HG03095 (cell line): ENCODE data around the gene LDHB.
"Not testable (repeated sequence)": the region's sequence is repeated elsewhere in the genome, so short reads cannot be mapped to it uniquely, and the experiment has no call there.

ENCODE experiments used
- ATAC-seq: cut with Tn5 transposase; IDR thresholded peaks from one replicate; pipeline ENCODE4 v1.9.1; 2021; ENCODE audit warnings: moderate library complexity; ENCODE audit not compliant: unreplicated experiment

Gene LDHB

GRCh38 chr12:21662122-21662792 is 4.6 kb upstream of the LDHB start:
- ATAC-seq = no peak

DNA sequence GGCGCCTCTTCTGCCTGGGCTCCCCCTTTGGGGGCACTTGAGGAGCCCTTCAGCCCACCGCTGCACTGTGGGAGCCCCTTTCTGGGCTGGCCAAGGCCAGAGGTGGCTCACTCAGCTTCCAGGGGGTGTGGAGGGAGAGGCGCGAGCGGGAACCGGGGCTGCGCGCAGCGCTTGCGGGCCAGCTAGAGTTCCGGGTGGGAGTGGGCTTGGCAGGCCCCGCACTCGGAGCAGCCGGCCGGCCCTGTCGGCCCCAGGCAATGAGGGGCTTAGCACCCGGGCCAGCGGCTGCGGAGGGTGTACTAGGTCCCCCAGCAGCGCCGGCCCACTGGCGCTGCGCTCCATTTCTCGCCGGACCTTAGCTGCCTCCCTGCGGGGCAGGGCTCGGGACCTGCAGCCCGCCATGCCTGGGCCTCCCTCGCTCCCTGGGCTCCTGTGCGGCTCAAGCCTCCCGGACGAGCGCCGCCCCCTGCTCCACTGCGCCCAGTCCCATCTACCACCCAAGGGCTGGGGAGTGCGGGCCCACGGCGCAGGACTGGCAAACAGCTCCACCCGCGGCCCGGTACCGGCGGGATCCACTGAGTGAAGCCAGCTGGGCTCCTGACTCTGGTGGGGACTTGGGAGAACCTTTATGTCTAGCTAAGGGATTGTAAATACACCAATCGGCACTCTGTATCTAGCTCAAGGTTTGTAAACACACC is 3.9 kb upstream of the LDHB start:
- ATAC-seq = not testable (repeated sequence)

GRCh38 chr12:21659383-21659782 is 1.7 kb upstream of the LDHB start:
- ATAC-seq = no peak

- ATAC-seq = peak; percentile 34
Observed at GRCh38 chr12:21656905-21657325, 727 bp downstream of the LDHB start.

DNA sequence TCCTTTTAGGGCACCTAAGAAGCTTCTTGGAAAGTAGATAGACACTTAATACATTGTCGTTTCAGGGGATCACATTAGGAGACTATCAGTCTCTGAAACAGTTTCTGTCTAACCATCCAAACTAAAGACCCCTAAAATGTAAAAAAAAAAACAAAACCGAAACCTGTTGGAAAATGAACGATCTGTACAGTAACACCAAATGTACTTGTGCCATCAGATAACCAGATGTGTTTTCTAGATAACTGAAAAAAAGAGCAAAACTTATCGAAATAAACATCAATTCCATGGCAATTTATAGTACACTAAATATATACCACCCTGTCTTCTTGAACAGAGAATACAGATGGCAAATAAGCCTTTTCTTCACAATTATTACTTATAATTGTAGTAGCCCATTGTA is 2.1 kb downstream of the LDHB start:
- ATAC-seq = no peak

DNA sequence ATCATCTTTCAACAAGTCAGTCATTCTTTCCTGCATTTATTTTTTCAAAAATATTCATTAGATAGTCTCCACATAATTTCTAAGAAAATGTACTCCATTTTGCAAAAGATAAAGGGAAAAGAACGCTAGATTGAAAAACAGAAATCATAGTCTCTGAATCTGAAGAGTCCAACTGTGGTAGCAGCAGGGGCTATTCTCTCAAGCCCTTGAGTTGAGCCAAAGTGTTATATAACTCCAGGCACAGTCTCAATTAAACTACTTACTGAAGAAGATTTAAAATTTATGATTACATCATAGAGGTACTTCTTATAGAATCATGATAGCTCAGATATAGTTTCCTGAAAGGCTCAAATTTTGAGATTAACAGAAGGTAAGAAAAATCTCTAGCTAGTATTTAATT is 5.8 kb downstream of the LDHB start:
- no peak for ATAC-seq

- no peak for ATAC-seq
Observed at GRCh38 chr12:21650997-21651396, 6.6 kb downstream of the LDHB start.

- ATAC-seq = no peak
Observed at GRCh38 chr12:21649034-21649433, 8.6 kb downstream of the LDHB start.

DNA sequence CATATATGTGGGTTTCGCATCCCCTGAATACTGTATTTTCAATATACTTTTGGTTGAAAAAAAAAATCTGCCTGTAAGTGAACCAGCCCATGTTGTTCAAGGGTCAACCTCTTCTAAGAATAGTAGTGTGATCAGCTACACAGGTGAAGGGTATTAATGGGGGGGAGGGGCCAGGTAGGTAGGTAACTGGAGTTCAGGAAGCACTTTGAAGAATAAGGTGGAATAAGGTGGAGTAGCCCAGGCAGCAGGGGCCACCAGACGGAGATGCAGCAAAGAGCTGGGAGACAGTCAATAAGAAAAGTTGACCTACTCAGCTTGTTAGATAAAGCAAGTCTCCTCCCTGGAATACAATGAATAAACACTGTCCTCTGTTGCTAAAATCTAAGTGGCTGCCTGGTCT is 9.3 kb downstream of the LDHB start:
- no peak for ATAC-seq

DNA sequence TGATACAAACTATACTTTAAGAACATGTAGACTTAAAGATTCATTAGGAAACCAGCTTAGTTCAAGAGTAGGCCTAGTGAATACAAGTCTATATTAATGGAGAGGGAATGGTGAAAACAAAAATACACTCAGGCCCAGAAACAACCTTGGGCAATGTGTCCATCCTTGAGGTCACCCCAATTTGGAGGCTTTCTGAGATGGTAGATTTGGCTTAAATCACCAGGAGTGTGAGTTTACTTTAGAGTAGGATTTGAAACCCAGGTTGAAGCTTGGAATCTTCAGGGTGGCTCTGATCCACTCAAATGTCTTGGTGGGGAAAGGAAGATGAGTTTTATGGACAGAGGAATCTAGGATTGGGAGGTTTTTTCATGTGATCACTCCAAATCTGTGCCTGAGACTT is 10.5 kb downstream of the LDHB start:
- ATAC-seq = no peak

DNA sequence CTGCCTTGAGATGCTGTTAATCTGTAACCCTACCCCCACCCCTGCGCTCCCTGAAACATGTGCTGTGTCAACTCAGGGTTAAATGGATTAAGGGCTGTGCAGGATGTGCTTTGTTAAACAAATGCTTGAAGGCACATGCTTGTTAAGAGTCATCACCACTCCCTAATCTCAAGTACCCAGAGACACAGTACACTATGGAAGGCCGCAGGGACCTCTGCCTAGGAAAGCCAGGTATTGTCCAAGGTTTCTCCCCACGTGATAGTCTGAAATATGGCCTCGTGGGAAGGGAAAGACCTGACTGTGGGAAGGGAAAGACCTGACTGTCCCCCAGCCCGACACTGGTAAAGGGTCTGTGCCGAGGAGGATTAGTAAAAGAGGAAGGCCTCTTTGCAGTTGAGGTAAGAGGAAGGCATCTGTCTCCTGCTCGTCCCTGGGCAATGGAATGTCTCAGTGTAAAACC is 12.6 kb downstream of the LDHB start:
- ATAC-seq = not testable (repeated sequence)

DNA sequence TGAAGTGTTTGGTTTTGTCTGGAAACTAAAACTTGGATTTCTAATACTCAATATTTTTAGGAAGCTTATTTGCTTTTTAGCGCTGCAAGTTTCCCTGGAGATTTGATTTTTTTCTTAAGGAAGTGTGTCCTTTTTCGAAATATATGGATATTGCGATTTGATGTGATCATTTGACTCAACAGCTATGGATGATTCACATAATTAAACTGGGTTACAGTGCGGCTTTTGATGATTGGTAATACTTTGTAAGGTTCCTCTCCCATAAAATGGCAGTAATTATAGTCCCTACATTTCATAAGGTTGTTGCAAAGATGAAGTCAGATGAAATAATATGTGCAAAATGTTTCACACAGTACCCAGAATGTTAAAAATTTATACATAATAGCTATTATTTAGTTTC is 13.1 kb downstream of the LDHB start:
- no peak for ATAC-seq

- no peak for ATAC-seq
Observed at GRCh38 chr12:21643758-21644157, 13.9 kb downstream of the LDHB start.

DNA sequence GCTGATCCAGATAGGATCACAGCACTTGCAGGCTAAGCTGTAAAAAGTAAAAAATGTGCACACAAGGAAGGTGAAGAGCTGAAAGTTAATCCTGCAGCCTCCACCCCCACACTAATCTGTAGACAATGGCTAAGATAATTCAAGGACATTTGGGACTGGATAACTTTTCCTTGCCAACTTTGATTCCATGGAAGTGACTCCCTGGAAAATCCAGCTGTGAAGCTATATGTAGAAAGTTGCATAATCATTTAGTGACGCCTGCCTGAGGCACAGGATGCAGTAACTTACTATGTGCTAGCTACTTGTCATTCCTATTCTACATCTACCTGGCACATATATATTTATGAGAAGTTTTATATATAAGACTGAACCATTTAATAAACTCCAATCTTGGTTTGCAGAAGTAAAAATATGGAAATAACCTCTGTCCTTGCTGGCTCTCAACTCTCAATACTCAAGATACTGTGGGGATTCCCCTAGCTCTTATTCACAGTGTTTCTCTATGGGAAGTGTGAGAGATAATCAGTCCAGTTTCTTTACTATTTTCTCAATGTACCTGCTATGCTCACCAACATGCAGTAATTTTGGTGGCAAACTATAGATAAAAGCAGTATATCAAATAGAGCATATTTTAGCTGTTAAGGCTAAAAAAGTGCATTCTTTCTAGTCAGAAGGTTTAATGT is 14.8 kb downstream of the LDHB start:
- ATAC-seq = no peak

DNA sequence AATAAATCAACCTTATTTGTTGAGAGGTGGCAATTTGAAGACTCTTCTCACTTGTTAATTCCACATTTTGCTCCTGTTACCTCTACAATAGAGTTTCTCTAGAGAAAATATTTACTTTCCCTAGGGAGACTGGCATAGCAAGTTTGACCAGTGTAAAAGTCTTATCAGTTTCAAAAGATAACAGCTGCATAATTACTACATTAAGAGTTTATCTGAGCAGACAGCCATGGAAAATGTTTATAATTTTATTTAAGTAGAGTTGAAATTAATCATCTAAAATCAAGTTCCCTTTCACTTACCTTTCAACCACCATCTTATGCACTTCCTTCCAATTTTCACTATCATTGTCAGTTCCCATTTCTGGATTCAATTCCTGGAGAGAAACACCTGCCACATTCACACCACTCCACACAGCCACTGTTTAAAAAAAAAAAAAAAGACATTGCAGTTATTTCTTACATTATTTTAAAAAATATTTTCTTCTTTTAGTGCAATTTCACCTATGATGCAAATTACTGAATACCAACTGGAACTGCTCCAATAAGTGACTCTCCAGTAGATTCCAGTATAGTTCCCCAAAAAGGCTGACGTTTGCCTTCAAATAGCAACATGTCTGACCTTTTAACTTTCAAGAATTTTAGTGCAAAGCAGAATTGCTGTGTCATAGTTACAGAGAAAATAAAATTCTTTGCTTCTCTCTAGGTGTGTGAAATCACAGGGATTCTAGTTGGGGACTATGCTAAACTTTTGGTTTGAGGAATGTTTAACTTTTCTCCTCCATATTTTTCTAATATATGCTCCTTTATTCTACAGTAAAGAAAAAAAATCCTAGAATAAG is 19.4 kb downstream of the LDHB start:
- no peak for ATAC-seq

- no peak for ATAC-seq
Observed at GRCh38 chr12:21634245-21634644, 23.4 kb downstream of the LDHB start.

GRCh38 chr12:21631367-21631766 is 26.3 kb downstream of the LDHB start:
- ATAC-seq = no peak

DNA sequence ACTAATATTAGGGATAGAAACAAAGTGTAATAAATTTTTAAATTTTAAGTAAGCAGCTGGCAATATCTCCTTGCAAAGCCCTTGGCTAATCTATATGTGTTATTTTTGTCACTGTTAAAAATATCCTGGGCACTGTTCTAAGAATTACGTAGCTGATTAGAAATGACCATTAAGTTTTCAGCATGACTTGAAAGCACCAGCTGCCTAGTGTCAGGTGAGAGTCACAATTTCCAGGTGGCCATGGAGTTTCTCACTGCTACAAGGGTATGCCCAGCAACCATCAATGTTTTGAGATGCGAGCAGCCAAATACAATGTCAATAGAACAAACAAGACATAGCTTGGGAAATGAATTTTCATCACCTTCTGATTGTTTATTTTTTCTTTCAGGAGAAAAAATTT is 29.7 kb downstream of the LDHB start:
- no peak for ATAC-seq

DNA sequence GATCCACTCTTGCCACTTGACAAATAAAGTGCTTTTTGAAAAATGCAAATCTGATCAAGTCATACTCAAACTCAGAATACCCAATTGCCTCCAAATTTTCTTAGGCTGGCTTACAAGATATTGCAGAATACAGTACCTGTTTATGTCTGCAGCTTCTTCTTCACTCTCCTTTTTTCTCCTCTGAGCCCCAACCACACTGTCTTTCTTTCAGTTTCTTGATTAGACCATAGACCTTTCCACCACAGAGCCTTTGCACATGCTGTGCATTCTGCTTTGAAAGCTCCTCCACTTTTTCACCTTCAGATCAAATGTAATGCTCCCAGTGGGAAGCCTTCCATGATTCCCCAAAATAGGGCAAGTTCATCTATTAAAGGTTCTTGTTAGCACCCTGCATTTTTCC is 39.1 kb downstream of the LDHB start:
- no peak for ATAC-seq

- no peak for ATAC-seq
Observed at GRCh38 chr12:21617030-21617429, 40.6 kb downstream of the LDHB start.

DNA sequence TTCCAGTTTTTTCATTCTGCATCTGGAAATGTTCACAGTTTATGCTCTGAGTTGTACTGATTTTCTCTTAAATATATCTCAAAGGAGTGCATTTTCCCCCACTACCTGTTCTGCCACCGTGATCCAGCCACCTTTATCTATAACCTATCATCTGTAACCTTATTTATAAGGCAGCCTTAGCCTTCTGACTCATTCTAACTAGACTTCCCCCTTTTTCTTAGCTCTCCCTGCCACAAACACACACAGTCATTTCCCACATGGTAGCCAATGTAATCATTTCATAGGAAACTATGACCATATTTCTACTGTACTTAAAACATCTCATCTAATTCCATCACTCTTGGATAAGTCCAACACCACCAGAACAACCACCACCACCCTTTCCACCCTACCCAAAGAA is 42.2 kb downstream of the LDHB start:
- no peak for ATAC-seq
